Endothelial cell of umbilical vein (primary cell): ENCODE results near the gene MAP4K4. TPM values are rescaled to one million over a fixed set of nuclear protein-coding genes. Genes with fewer than 3 reads are reported as not detected.
A peak's percentile ranks its signal among the peaks of the same experiment; 100 is the strongest.

Experiments
- BruUV-seq: library from RNA; stranded (reverse); fragments of 400-500 nt; replicated peaks from 2 replicates; lab custom pipeline; 2021; lab: Mats Ljungman, UMichigan
- CTCF ChIA-PET: fragments of 300-600, 350-600 bp; sonication (Branson Sonifier 250); formaldehyde crosslinking; loops from one replicate; lab custom pipeline; 2021; ENCODE audit warnings: antibody characterized with exemption, inconsistent platforms; lab: Charles Lee
- POLR2A ChIA-PET: fragments of 300-600, 350-600 bp; sonication (Branson Sonifier 250); formaldehyde crosslinking; loops from one replicate; lab custom pipeline; 2021; ENCODE audit warnings: antibody characterized with exemption, inconsistent platforms; lab: Charles Lee
- DNase-seq: peaks from one replicate; pipeline ENCODE4 v3.0.0-alpha.2; 2011; ENCODE audit warnings: low read depth, low spot score
- FAIRE-seq: peaks from 2 replicates; lab custom pipeline; 2011; peaks lifted over from hg19 to GRCh38; lab: Jason Lieb, UNC
- H2AFZ ChIP-seq: 2 replicates; pipeline ENCODE4 v1.6.0; 2012; ENCODE audit warnings: low read depth, low read length, control low read depth, inconsistent platforms
- H3K27ac ChIP-seq: 2 replicates; pipeline ENCODE4 v1.5.1; 2011; ENCODE audit warnings: low read depth, mild to moderate bottlenecking, control low read depth, low read length, moderate library complexity; ENCODE audit not compliant: insufficient read depth
- H3K27me3 ChIP-seq, 2 experiments: 2 replicates each; pipeline versions ENCODE4 v1.6.0 to v1.6.1; 2011; ENCODE audit warnings: low read length in 2 of 2, mixed read lengths in 1 of 2; ENCODE audit not compliant: control insufficient read depth in 2 of 2, insufficient read depth in 2 of 2
- H3K36me3 ChIP-seq, 2 experiments: 2 replicates in 1 of 2; 3 replicates in 1 of 2; pipeline ENCODE4 v1.5.1; 2011; ENCODE audit warnings: low read length in 2 of 2, mild to moderate bottlenecking in 1 of 2, moderate library complexity in 1 of 2; ENCODE audit not compliant: control insufficient read depth in 2 of 2, insufficient read depth in 2 of 2; ENCODE audit errors: extremely low read depth in 1 of 2
- H3K4me1 ChIP-seq: 3 replicates; pipeline ENCODE4 v1.5.1; 2011; ENCODE audit warnings: mild to moderate bottlenecking, low read length; ENCODE audit not compliant: control insufficient read depth, insufficient read depth; ENCODE audit errors: extremely low read depth
- H3K4me2 ChIP-seq: 2 replicates; pipeline ENCODE4 v1.6.1; 2011; ENCODE audit warnings: low read length, control low read depth, mixed read lengths; ENCODE audit not compliant: insufficient read depth
- H3K4me3 ChIP-seq, 3 experiments: fragments of 200-600 bp in 1 of 3; sonication (generic), shearing (Covaris generic) in 1 of 3; replicated peaks in 1 of 3; 2 replicates each; pipeline ENCODE4 v1.5.1; 2011 to 2016; ENCODE audit warnings: control low read depth in 3 of 3, low read length in 3 of 3, mild to moderate bottlenecking in 2 of 3, inconsistent platforms in 1 of 3, low read depth in 1 of 3, moderate library complexity in 1 of 3; ENCODE audit not compliant: insufficient read depth in 1 of 3
- H3K79me2 ChIP-seq: 2 replicates; pipeline ENCODE4 v1.6.0; 2012; ENCODE audit warnings: low read length, inconsistent platforms; ENCODE audit not compliant: control insufficient read depth, insufficient read depth
- H3K9ac ChIP-seq: replicated peaks from 2 replicates; pipeline ENCODE3; 2011; ENCODE audit warnings: low read length, control low read depth; ENCODE audit not compliant: insufficient read depth; ENCODE audit errors: extremely low read depth
- H3K9me1 ChIP-seq: replicated peaks from 3 replicates; pipeline ENCODE4 v1.6.0; 2011; ENCODE audit warnings: mild to moderate bottlenecking, low read length; ENCODE audit not compliant: control insufficient read depth, insufficient read depth; ENCODE audit errors: extremely low read depth
- H3K9me3 ChIP-seq: replicated peaks from 2 replicates; pipeline ENCODE4 v1.5.1; 2012; ENCODE audit warnings: low read length, inconsistent platforms; ENCODE audit not compliant: control insufficient read depth, insufficient read depth
- H4K20me1 ChIP-seq: replicated peaks from 2 replicates; pipeline ENCODE3; 2011; ENCODE audit warnings: mild to moderate bottlenecking, low read length; ENCODE audit not compliant: control insufficient read depth, insufficient read depth; ENCODE audit errors: extremely low read depth
- EZH2 ChIP-seq: IDR thresholded peaks from 2 replicates; pipeline ENCODE4 v1.6.1; 2012; ENCODE audit warnings: borderline replicate concordance, low read depth, mild to moderate bottlenecking, moderate library complexity, low read length, inconsistent platforms; ENCODE audit not compliant: severe bottlenecking
- FOS ChIP-seq: IDR thresholded peaks from 2 replicates; pipeline ENCODE4 v1.6.1; 2011; ENCODE audit warnings: mild to moderate bottlenecking, low read length, moderate library complexity, borderline replicate concordance; ENCODE audit not compliant: insufficient read depth
- GATA2 ChIP-seq: IDR thresholded peaks from 2 replicates; pipeline ENCODE4 v1.7.0; 2011; ENCODE audit warnings: low read depth, mild to moderate bottlenecking, moderate library complexity, mixed read lengths, low read length; ENCODE audit not compliant: insufficient read length, insufficient read depth
- JUN ChIP-seq: IDR thresholded peaks from 2 replicates; pipeline ENCODE4 v1.6.1; 2011; ENCODE audit warnings: borderline replicate concordance, low read depth; ENCODE audit not compliant: insufficient read length, insufficient read depth
- MYC ChIP-seq: IDR thresholded peaks from one replicate; pipeline ENCODE4 v1.6.1; 2011; ENCODE audit warnings: mild to moderate bottlenecking, low read depth, low read length
- POLR2A ChIP-seq: IDR thresholded peaks from 2 replicates; pipeline ENCODE4 v1.6.1; 2012; ENCODE audit warnings: low read depth, mild to moderate bottlenecking, control low read depth, low read length
- POLR2AphosphoS5 ChIP-seq: IDR thresholded peaks from 2 replicates; pipeline ENCODE4 v1.6.1; 2012; ENCODE audit warnings: low read depth, mild to moderate bottlenecking, control low read depth, low read length, moderate library complexity; ENCODE audit not compliant: insufficient read depth
- dilution Hi-C: fragments of 300-500 bp; cut with MboI; formaldehyde crosslinking; loops from one replicate; pipeline ENCODE4 v1.15.0; 2019; ENCODE audit warnings: low sequenced_read_pairs; ENCODE audit not compliant: extremely low pct_ligation_motif_present
- intact Hi-C: fragments of 100-400 bp; cut with micrococcal nuclease; formaldehyde crosslinking; loops from one replicate; pipeline ENCODE4 v1.10.0; 2022
- polyA plus RNA-seq, 4 experiments: library from polyadenylated mRNA; depleted of rRNA in 3 of 4; stranded (reverse) in 3 of 4; unstranded in 1 of 4; fragments of >200 nt; gene quantifications; 2 replicates each; pipeline versions ENCODE4 v1.2.1 to v1.2.3, GENCODE V29; 2011 to 2012; ENCODE audit warnings: missing spikeins in 1 of 4
- total RNA-seq: library from RNA; stranded (reverse); gene quantifications from 2 replicates; pipeline ENCODE4 v1.2.3, GENCODE V29; 2021
- TF ChIP-seq, protein P1 (sequence below): IDR thresholded peaks from 2 replicates; pipeline ENCODE4 v1.6.1; 2011; ENCODE audit not compliant: insufficient read depth, insufficient read length
- TF ChIP-seq, protein P2 (sequence below), 2 donors: IDR thresholded peaks; 1 replicate in 1 of 2; 2 replicates in 1 of 2; pipeline ENCODE4 v1.5.1; 2011; ENCODE audit warnings: low read length in 2 of 2, mild to moderate bottlenecking in 2 of 2, moderate library complexity in 2 of 2, control low read depth in 1 of 2, inconsistent platforms in 1 of 2, low read depth in 1 of 2; ENCODE audit not compliant: insufficient read depth in 1 of 2; ENCODE audit errors: extremely low read depth in 1 of 2

MAP4K4 gene
- total and polyA plus RNA-seq, 2 donors (not counting 3 experiments of a cell fraction or from before 2014, with no cell fraction given): 79.4 to 269 TPM

DNA sequence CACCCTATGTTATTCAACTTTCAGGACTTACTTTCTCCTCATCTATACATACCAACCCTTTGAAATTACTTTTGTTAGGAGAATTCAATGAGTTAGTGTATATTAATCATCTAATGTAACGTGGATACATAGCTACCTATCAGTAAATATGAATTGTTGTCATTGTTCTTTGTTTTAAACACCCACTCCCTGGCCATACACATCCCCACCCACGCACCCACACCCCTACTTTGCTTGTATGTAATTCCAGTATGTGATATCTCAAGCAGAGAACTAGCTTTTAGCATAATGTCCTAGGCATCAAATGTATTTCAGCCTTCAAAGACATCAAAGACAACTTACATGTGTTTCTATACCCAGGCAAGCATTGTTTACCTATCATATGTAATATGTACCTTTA is 129.2 kb downstream of the MAP4K4 start:
- no peaks in the 10 kb centered on the region for H3K27me3 ChIP-seq
- DNase-seq (no peak), FAIRE-seq (no peak)
- no peak for TF ChIP-seq EZH2
- no peak for TF ChIP-seq JUN
- no peak for TF ChIP-seq GATA2
- TF ChIP-seq, protein P1, sequence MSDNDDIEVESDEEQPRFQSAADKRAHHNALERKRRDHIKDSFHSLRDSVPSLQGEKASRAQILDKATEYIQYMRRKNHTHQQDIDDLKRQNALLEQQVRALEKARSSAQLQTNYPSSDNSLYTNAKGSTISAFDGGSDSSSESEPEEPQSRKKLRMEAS: no peak
- TF ChIP-seq POLR2A: no peak
- TF ChIP-seq FOS: no peak
- no peak for TF ChIP-seq POLR2AphosphoS5
- no peak for TF ChIP-seq MYC
- TF ChIP-seq, protein P2, sequence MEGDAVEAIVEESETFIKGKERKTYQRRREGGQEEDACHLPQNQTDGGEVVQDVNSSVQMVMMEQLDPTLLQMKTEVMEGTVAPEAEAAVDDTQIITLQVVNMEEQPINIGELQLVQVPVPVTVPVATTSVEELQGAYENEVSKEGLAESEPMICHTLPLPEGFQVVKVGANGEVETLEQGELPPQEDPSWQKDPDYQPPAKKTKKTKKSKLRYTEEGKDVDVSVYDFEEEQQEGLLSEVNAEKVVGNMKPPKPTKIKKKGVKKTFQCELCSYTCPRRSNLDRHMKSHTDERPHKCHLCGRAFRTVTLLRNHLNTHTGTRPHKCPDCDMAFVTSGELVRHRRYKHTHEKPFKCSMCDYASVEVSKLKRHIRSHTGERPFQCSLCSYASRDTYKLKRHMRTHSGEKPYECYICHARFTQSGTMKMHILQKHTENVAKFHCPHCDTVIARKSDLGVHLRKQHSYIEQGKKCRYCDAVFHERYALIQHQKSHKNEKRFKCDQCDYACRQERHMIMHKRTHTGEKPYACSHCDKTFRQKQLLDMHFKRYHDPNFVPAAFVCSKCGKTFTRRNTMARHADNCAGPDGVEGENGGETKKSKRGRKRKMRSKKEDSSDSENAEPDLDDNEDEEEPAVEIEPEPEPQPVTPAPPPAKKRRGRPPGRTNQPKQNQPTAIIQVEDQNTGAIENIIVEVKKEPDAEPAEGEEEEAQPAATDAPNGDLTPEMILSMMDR (IDR thresholded peaks at IDR 0.05; ENCODE audit: extremely low read depth in 1 of 2, insufficient read depth in 1 of 2, low read depth in 1 of 2, low read length in 2 of 2): no peak
- H3K4me3 ChIP-seq: no peak overlapping the region
- ChIA-PET POLR2A (no interaction called here), CTCF (interaction anchor here (0.7 to 10.3 kb wide), 6 partner anchors 12 to 485 kb away, joined by 3 to 90 read pairs (median 5); no protein-coding TSS in a partner anchor)
- no peak overlapping the region for H2AFZ ChIP-seq
- no peaks in the 10 kb centered on the region for H3K9me1 ChIP-seq
- peaks cover 94% of the 10 kb centered on the region for H3K79me2 ChIP-seq
- dilution Hi-C loops: no loop called here
- peaks cover 6% of the 10 kb centered on the region for H4K20me1 ChIP-seq
- no peak overlapping the region for H3K9ac ChIP-seq
- peak overlapping the region; percentile 36 for H3K27ac ChIP-seq
- peaks cover 51% of the 10 kb centered on the region for H3K4me1 ChIP-seq
- intact Hi-C loops: no loop called here
- H3K9me3 ChIP-seq: no peaks in the 10 kb centered on the region
- H3K36me3 ChIP-seq: peaks cover 13 to 26% of the 10 kb centered on the region in 2 experiments
- H3K4me2 ChIP-seq: no peak overlapping the region
- BruUV-seq: no TSS peak
